Fibroblast of the aortic adventitia (primary cell): ENCODE measurements around the gene CLN6. TPM values are rescaled to one million over a fixed set of nuclear protein-coding genes. Genes with fewer than 3 reads are reported as not detected.

Experiments used
- DNase-seq: peaks from one replicate; pipeline ENCODE4 v3.0.0-alpha.2; 2010; ENCODE audit warnings: low read depth
- H3K4me3 ChIP-seq: 2 replicates; pipeline ENCODE4 v1.5.1; 2011; ENCODE audit warnings: low read depth, mild to moderate bottlenecking, control low read depth, low read length, moderate library complexity
- total RNA-seq: library from RNA; depleted of rRNA; stranded (reverse); fragments of >200 nt; gene quantifications from 2 replicates; pipeline ENCODE4 v1.2.3, GENCODE V29; 2012; ENCODE audit warnings: low replicate concordance
- TF ChIP-seq, protein P1 (sequence below): IDR thresholded peaks from 2 replicates; pipeline ENCODE4 v1.5.1; 2011; ENCODE audit warnings: mild to moderate bottlenecking, low read length, control low read depth, inconsistent platforms; ENCODE audit not compliant: insufficient read depth

The CLN6 gene
- total RNA-seq, 1 donor, result 25.9 TPM

DNA sequence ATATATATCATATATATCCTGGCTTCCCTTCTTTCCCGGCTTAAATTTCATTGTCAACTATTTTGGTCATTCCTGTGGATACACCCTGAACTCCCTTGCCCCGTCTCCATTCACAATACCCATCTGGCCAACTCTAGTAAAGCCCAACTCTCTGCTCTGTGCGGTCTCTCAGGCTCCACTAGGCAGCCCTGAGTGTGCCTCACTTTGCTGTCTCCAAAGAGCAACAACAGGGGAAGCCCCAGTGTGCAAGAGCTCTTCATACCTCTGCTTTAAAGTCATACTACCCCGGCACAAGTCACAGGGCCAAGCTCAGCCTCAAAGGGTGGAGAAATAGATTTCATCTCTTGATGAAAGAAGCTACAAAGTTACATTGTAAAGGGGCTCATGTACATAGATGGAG, 29.2 kb upstream of the CLN6 start:
- TF ChIP-seq, protein P1, sequence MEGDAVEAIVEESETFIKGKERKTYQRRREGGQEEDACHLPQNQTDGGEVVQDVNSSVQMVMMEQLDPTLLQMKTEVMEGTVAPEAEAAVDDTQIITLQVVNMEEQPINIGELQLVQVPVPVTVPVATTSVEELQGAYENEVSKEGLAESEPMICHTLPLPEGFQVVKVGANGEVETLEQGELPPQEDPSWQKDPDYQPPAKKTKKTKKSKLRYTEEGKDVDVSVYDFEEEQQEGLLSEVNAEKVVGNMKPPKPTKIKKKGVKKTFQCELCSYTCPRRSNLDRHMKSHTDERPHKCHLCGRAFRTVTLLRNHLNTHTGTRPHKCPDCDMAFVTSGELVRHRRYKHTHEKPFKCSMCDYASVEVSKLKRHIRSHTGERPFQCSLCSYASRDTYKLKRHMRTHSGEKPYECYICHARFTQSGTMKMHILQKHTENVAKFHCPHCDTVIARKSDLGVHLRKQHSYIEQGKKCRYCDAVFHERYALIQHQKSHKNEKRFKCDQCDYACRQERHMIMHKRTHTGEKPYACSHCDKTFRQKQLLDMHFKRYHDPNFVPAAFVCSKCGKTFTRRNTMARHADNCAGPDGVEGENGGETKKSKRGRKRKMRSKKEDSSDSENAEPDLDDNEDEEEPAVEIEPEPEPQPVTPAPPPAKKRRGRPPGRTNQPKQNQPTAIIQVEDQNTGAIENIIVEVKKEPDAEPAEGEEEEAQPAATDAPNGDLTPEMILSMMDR, result no peak
- DNase-seq, result no peak
- H3K4me3 ChIP-seq, result no peak overlapping the region

DNA sequence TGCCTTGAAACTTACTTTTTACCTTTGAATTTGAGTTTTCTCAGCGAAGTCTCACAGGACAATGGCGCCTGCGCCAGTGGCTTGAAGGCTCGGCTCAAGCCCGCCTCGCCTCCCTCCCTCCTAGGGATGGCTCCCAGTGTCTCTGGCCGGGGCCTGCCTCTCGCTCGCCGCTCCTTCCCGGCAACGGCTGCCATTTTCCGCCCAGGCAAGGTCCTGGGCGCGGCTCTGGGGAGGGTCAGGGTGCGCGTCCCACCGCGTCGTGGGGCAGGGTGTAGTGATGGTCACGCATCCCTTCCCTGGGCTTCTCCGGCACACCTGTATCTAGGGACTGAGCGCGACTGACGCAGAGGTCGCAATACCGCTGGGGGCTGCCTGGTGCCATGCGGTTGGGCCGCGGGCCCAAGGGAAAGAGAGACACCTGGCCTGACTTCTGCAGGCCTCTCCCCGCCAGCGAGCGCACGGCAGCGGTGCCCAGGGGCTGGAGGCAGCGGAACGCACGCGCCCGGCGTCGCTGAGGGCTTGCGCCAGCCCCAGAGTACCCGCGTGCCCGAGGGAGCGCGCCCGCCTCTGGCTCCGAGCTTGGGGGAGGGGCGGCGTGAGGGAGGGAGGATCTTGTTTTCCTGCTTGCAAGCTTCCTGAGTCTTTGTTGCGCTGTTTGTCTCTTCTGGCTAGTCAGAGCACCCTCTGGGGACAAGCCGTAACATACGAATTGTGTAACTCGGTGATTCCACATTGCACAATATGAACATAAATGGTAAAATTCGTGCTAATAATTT, 27.3 kb upstream of the CLN6 start:
- DNase-seq, result peak; percentile 87
- peak overlapping the region; percentile 64 for H3K4me3 ChIP-seq

DNA sequence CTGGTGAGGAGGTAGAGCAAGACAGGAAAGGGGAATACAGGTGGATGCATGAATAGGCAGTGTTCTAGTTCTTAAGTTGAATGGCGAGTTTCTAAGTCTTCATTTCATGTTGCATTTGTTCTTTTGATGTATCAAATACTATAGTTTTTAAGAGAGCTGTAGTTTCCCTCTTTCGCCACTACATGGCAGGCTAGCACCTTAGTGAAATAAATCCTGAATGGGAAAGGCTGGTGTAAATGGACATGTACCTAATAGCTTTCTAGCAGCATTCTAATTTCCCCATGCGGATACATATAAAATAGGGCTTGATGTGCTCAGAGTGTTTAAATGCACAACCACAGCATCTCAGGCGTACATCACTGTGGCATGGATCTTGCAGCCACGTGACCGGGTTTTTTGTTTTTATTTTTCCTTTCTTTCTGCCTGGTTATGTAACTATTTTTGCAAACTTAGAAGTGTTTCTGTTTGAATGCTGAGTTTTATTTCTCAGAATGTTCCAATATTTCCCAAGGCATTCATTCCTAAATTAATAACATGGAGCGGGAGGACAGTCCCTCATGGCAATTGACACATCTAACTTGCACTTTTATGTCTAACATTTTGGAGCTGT, 23.5 kb upstream of the CLN6 start:
- no peak overlapping the region for H3K4me3 ChIP-seq
- TF ChIP-seq, protein P1, result peak; percentile 89
- DNase-seq, result peak; percentile 92

More for the DNA sequence above, 27.3 kb upstream of the CLN6 start:
- TF ChIP-seq, protein P1, result no peak

DNA sequence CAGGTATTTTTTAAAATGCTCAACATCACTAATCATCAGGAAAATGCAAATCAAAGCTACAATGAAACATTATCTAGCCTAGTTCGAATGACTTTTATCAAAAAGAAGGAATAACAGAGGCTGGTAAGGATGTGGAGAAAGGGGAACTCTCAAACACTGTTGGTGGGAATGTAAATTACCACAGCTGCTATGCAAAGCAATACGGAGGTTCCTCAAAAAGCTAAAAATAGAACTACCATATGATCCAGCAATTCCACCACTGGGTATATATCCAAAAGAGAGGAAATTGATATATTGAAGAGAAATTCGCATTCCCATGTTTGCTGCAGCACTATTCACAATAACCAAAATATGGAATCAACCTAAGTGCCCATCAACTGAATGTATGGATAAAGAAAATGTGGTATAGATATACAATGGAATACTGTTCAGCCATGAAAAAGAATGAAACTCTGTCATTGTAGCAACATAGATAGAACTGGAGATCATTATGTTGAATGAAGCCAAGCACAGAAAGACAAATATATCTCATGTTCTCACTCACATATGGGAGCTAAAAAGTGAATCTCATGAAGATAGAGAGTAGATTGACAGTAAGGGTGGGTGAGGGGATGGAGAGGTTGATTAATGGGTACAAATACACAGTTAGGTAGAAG, 19.7 kb upstream of the CLN6 start:
- H3K4me3 ChIP-seq, result no peak overlapping the region
- no peak for DNase-seq

DNA sequence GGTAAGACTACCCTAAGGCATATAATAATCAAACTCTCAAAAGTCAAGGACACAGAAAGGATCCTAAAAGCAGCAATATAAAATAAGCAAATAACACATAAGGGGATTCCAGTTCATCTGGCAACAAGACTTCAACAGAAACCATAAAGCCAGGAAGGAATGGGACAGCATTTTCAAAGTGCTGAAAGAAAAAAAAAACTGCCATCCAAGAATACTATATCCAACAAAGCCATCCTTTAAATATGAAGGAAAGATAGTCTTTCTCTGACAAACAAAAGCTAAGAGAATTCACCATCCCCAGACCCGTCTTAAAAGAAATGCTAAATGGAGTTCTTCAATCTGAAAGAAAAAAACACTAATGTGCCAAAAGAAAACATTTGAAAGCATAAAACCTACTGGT, 14.7 kb upstream of the CLN6 start:
- TF ChIP-seq, protein P1, result no peak
- no peak for DNase-seq
- H3K4me3 ChIP-seq, result no peak overlapping the region

More for the DNA sequence above, 19.7 kb upstream of the CLN6 start:
- TF ChIP-seq, protein P1, result no peak

DNA sequence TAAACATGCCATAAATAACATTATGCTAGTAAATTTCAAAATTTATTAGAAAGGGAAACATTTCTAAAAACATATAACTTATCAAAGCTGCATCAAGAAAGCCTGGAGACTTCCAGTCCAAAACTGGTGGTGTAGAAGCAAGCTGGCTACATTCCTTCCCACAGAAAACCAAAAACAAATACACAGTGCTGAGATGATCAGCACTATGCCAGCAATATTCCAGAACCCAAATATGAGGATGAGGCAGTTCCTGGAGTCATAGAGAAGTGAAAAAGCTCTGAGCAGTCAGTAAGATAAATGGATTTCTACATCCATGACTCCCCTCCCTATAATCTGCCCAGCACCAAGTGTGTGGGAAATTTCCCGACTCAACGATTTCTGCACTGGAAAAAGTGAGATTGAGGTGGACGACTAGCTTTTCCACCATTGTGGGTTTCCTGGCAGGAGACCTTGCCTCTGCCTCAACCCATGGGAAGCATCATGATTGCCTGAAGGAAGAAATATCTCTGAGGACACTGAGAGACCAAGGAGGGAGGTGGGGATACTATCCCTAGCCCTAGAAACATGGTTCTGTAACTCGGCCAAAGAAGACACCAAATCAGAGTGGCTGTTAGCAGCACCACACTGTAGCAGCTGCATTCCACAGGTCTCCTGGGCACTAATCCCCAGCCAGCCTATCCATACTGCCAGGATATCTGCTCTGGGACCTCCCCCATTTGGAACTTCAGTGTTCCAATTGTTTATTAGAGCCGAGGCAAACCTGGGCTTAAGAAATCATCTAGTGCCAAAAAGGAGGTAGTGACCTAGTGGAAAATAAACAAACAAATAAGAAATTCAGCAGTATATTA, 11.8 kb upstream of the CLN6 start:
- H3K4me3 ChIP-seq, result no peak overlapping the region
- no peak for DNase-seq
- TF ChIP-seq, protein P1, result no peak
